ENCODE results near the gene HDAC7.

HDAC7 gene

GRCh38 chr12:47762850-47763465, 56.7 kb downstream of the HDAC7 start:
- DNase-seq (ENCODE audit: low read depth), result no peak

DNA sequence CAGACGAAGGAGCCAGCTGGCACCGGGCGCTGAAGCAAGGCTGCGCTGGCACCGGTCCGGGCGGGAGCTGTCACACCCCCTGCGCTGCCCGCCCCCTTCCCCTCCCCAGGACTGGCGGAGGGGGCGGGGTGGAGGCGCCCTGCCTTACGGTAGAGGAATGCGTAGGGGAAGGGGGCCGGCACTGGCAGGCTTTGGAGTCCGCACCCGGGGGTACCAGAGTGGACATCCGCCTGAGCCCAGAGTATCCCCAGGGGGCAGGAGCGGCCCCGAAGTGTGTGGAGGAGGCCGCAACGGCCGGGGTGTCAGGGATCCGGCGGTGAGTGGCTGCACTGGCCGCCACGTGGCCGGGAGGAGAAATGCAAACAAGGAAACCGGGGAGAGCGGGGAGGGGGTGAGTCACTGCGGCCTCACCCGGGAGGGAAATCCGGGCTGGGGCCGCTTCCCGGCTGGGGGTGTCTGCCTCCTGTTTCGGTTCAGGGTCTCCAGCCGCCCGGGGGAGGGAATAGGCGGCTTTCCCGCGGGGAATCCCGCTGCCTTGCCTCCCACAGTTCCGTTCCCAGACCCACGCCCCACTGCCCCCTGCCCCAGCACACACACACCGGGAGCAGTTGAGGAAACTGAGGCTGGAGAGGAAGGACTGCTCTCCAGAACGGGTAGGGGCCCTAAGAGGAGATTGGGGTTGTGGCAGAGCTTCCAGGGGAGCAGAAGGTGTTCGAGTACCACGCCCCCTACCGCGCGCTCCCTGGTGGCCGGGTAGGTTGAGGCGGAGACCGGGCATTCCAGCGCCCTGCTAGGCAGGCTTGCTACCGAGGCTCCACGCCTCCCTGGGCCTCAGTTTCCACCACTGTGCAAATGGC, 60.6 kb downstream of the HDAC7 start, which contains the start of gene RAPGEF3:
RAPGEF3 (minus strand) TSS at position 47 of the 857 bp plus-strand sequence. CDS start 324 bp downstream, outside the sequence.
- DNase-seq (ENCODE audit: low read depth), result peak; percentile 72

GRCh38 chr12:47758584-47758833, 61.2 kb downstream of the HDAC7 start:
- no peak for DNase-seq (ENCODE audit: low read depth)

DNA sequence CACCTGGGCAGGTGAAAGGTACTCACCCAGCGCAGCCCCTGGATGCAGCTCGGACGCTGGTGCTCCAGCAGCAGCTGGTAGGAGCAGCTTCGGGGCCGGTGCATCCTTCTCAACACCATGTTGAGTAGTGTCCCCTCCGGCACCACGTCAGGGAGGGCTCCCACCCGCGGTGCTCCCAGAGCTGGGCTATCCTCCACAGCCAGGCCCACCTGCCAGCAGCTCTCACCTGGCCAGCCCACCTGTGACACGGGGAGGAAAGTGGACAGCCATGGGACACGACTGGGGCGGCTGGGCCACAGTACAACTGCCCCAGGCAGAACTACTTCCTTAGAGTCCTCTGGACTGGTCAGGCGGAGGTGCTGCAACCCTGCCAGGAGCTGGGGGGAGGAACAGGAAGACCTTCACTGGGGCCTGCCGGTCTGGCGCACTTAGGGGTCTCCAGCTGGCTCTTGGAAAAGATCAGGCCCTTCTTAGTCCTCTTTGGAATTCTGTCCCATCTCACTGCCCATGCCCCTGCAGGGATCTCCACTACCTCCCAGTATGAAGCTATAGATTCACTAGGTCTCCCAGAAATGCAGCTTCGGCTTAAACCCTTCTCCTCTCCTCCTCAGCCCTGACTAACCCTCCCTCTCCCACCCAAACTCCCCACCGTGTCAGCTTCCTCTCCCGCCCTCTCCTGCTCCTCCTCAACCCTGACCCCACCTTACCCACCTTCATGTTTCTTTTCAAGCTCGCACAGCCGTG, 61.7 kb downstream of the HDAC7 start:
- DNase-seq (ENCODE audit: low read depth), result no peak

GRCh38 chr12:47757364-47757839, 62.3 kb downstream of the HDAC7 start:
- no peak for DNase-seq (ENCODE audit: low read depth)

- no peak for DNase-seq (ENCODE audit: low read depth)
Observed at GRCh38 chr12:47755655-47756562, 63.8 kb downstream of the HDAC7 start.

GRCh38 chr12:47754881-47755280, 64.8 kb downstream of the HDAC7 start:
- DNase-seq (ENCODE audit: low read depth), result no peak

- DNase-seq (ENCODE audit: low read depth), result no peak
Observed at GRCh38 chr12:47754126-47754525, 65.6 kb downstream of the HDAC7 start.

DNA sequence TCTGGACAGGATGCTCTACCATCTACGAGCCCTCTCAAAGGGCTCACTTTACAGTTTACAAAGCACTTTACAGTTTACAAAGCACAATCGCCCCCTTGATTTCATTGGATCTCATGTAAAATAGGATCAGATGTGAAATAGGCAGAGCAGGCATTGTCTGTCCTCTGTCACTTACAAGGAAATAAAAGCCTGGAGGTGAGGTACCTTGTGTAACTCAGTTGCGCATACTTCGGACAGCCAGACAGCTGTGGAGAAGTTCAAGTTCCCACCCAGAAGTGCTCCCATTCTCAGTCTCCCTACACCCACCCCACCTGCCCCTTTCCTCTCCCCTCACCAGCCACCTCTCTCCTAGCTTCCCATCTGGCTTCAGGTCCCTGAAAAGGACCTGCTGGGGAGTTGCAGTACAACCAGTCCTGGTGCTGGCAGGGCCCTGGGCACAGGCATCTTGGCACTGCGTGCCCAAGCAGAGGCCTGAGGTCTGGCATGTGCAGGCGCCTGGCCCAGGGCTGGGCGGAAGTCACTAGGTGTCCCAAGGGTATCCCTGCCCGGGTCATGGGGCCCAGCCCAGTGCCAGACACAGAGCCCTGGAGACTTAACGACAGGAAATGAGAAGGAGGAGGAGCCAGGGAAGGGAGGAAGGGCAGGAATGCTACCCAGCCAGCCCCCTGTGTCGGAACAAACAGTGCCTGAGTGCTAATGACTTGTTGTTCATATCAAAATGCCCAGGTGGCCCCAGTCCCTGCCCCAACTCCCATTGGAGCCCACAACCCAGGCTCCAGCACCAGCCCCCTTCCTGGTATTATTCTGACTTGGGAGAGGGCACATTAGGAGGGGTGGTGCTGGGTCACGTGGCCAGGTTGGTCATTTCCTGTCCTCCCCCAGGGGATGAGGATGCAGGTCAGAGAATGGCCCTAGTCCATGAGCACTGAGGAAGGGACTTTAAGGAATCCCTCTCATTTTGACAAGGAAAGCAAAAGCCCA, 66.4 kb downstream of the HDAC7 start:
- DNase-seq (ENCODE audit: low read depth), result no peak

DNA sequence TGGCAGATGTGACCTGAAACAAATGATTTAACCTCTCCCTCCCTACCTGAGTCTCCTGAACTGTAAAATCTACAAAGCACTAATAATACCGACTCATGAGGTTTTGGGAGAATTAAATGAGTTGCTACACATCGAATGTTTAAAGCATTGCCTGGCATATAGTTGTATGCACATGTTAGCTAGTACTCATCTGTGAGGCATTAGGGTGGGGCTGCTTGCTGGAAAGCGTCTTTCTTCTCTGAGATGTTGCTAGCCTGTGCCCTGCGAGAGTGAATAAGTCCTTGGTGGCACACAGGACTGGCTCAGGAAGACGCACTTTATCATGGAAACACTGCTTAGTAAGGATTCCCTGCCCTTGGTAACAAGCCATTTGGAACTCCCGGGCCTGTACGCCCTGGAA, 67.2 kb downstream of the HDAC7 start:
- DNase-seq (ENCODE audit: low read depth), result peak; percentile 70

DNA sequence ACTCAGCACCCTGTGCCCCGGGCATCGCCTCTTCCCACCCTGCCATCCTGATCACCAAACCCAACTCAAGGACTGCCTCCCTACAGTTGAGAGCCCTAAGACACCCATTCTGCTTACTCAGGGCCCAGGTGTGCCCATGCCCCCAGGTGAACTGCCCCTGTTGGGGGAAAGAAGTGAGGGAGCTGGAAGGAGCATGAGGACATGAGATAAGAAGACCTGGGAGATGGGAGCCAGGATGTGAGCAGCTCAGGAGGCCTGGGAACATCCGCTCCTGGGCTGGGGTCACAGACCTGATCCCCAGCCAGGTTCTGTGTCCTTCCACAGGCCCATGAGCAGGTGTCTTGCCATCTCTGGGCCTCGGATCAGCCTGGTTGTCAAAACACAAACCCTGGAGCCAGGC, 67.6 kb downstream of the HDAC7 start:
- DNase-seq (ENCODE audit: low read depth), result no peak

DNA sequence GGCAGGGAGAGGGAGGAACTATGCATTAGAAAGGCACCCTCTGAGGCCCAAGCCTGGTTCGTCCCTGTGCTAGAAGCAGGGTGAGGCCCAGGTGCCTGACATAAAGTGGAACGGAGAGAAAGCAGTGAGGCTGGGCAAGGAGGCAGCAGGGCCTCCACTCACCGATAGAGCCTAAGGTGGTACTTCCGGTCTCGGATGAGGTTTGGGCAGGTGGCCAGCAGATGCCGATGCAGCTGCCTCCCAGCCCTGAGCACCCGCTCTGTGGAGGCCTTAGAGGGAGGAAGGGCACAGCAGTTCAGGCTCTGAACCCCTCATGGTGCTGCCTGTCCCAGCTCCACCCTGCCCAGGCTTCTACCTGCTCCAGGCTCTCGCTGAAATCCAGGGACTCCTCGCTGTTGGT, 68.1 kb downstream of the HDAC7 start:
- DNase-seq (ENCODE audit: low read depth), result no peak

GRCh38 chr12:47750916-47751470, 68.7 kb downstream of the HDAC7 start:
- no peak for DNase-seq (ENCODE audit: low read depth)

DNA sequence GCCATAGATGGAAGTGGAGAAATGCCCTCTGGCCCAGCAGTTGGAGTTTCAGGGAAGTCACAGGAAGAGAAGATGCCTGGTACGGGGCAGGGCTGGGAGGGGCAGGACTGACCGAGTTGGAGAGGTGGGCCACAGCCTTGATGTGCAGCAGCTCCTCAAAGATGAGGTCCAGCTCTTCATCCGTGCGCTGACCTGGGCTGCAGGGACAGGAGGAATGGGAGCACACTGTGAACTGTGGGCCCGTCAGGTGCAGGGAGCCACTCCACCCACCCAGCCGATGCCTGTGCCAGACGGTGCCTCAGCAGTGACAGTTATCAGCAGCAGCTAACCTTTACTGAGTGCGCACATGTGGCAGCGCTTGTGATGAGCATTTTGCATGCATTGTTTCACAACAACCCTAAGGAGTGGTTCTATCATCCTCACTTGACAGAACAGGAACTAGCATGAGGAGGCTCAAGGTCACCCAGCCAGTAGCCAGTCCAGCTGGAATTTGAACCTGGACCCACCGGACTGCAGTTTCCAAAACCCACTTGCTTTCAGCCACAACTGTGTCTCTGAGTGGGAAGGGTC, 69.4 kb downstream of the HDAC7 start:
- DNase-seq (ENCODE audit: low read depth), result no peak

- DNase-seq (ENCODE audit: low read depth), result no peak
Observed at GRCh38 chr12:47748899-47749298, 70.8 kb downstream of the HDAC7 start.

DNA sequence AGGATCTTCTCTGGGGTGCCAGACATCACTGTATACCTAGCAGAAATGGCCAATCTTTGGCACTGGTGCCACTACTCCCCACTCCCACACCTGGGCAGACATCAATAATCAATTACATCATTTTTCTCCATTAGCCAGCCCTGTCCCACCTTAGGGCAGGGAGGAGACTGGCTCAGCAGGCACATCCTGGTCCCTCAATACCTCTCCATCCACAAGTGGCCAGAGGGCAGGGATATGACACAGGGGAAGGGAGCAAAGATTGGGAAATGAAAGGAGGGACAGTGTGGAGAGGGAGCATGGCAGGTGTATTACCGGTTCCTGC, 71.2 kb downstream of the HDAC7 start:
- DNase-seq (ENCODE audit: low read depth), result no peak

DNA sequence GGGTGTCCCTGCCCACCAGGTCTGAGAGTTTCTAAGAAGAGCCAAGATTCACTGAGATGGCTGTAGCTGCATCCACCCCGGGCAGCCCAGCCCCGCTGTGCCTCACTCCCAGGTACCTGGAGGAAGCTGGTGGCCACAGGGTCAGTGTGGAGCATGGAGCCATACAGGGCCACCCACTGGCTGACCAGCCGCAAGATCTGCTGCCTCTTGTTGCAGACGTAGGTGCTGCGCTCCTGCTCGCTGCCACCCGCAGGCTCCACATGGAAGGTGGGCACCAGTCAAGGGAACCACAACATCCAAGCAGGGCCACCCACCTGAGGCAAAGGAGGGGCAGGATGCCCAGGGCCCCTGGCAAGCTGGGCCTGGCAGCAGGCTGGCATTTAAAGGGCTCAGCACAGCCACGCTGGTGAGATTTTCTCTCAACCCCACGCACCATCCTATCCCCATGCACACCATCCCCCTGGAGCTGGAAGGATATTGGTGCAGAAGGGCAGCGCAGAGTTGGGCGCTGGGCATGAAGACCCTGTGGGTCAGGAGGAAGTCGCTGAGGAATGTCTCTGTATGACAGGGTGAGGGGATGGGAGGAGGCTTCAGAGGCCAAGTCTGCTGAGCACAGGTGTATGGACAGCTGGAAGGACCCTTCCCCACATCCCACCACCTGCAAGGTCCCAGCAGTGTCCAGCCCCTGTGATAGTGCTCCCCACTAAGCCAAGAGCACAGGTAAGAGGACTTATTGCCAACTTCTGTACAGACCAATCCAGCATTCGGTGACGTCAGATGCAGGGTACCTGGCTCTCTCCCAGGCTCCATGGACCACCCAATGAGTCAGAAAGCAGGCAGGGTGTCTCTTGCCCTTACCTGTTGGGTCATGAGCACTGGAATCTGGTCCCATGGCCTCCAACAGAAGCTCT, 71.9 kb downstream of the HDAC7 start:
- DNase-seq (ENCODE audit: low read depth), result no peak

- DNase-seq (ENCODE audit: low read depth), result no peak
Observed at GRCh38 chr12:47747126-47747525, 72.6 kb downstream of the HDAC7 start.

- DNase-seq (ENCODE audit: low read depth), result no peak
Observed at GRCh38 chr12:47746523-47746922, 73.2 kb downstream of the HDAC7 start.

All from fibroblast of gingiva (primary cell).